ENCODE data around the gene FOXP1.

Gene FOXP1

DNA sequence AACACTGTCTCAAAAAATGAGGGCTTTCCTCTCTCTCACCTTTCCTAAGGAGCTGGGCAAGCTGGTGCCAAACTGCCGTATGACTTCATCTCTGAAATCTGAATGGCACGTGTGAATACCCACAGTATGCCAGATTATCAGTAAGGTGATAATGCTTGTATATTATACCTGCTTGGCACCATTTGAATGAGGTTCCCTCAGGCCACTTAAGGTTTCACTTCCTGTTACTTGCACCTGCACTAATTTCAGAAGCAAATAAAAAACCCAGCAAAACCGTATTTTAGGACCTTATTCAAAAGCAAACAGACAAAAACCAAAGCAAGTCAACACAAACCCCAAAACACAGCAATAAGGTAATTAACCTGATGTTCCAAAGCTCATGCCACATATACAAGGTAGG is 19.7 kb downstream of the FOXP1 start:
- no peak for DNase-seq (ENCODE audit: low read depth)

DNA sequence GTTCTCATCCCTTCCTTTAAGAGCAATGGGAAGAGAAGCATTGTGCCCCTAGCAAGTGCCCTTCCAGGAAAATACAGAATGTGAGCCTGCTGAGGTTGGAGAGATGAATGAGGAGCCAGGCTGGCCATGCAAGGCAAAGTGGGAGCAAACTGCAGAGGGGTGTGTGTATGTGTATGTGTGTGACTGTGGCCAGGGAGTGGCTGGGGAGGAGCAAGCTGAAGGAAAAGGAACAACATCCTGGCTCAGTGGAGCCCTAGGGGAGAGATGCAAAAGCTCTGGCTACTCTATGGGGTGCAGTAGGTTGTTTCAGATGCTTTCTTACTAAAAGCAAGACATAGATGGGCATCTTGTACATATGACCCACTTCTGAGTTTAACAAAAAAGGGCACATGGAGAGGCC is 20.6 kb downstream of the FOXP1 start:
- DNase-seq (ENCODE audit: low read depth): no peak

DNA sequence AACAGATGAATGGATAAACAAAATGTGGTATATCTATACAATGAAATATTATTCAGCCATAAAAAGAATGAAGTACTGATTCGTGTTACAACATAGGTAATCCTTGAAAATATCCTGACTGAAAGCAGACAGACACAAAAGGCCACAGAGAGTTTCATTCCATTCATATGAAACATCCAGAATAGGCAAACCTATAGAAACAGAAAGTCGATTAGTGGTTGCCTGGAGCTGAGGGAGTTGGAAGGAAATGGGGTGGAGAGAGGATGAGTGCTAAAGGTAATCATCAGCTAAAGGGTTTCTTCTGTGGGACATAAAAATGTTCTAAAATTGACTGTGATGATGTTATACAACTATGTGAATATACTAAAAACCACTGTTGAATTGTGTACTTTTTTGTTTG is 22.9 kb downstream of the FOXP1 start:
- no peak for DNase-seq (ENCODE audit: low read depth)

DNA sequence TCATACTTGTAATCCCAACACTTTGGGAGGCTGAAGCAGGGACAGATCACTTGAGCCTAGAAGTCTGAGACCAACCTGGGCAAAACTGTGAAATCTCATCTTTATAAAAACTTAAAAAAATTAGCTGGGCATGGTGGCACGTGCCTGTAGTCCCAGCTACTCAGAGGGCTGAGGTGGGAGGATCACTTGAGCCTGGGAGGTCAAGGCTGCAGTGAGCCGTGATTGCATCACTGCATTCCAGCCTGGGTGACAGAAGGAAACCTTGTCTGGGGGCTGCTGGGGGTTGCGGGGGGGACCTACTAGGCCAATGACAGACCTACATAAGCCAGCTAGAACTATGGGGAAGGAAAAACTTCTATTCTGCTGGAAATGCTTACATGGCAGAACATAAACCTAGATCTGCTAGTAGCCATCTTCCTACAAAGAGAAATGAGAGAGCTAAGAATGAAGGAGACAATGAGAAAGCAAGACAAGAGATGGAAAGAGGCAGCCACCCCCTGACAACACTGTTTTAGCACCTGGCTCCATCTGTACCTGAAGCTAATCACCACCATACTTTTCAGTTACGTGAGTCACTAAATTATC is 23.9 kb downstream of the FOXP1 start:
- DNase-seq (ENCODE audit: low read depth): no peak

DNA sequence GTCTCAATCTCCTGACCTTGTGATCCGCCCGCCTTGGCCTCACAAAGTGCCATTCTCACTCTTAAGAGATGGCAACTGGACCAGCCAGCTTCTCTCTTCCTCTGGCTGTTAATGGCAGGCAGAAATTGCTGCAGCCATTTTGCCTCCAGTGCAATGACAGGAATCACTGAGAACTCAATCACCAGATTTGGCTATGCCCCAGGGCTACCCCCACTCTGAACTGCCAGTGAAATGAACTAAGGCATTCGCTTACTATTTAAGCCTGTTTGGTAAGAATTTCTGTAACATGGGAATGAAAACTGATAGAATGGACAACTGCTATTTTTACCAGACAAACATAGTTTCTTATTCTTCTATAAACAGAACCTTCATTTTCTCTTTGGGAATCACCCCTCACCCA is 24.5 kb downstream of the FOXP1 start:
- no peak for DNase-seq (ENCODE audit: low read depth)

DNA sequence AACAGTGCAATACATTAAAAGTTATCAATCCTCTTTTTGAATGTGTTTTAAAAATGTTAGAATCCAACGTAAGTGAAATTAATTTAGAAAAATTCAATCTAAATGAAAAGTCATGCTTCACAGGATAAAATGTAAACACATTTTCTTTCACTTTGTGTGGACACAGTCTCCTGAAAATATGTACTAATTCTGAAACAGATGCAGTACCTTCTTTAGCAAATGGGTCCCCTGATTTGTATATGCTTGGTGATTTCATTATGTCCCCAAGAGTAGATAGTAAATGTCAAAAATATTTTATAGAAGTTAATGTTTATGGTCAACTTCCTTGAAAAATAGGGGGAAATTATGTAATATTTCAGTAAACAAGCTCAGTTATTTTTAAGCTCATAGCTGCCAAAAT is 28.9 kb downstream of the FOXP1 start:
- DNase-seq (ENCODE audit: low read depth): no peak

DNA sequence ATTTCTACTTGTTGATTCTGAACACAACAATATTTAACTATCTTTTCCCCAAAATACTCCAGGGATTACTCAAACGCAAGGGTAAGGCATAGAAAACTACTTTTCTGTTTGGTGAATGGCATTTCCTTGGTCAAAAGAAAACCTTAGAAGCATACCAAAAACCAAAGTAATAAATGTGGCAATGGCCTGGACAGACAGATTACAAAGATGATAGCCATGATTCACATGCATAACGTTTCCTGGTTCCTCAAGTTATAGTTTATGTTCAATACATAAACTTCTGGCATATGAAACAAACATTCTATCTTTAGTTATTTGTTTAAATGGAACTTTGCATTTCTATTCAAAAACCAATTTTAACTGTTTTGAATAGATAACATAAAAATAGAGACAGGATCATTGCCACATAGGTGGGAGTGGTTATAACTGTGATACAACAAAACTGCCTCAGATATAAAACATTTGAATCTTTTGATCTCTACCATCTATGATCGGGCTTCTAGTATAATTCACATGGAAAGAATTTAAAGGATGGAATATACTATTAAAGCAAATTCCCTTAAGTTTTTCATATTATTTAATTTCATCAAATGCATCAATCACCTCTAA is 32.1 kb downstream of the FOXP1 start:
- DNase-seq (ENCODE audit: low read depth): peak; percentile 51

DNA sequence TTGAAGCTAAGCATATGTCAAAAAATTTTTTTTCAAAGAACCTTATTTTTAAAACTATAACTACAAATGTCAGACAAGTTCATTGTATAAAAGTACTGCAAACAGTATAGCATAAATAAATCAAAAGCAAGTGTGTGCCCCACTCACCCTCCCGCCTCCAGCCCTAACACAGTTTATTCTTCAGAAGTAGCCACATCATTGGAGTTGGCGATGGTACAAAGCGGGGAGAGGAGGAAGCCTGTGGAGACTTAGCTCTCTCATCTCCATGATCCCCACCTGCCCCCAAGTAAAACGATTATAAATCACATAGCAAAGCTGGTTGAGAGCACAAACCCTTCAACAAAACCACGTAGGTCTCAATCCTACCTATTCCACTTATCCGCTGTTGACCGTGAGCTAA is 33.6 kb downstream of the FOXP1 start:
- no peak for DNase-seq (ENCODE audit: low read depth)

DNA sequence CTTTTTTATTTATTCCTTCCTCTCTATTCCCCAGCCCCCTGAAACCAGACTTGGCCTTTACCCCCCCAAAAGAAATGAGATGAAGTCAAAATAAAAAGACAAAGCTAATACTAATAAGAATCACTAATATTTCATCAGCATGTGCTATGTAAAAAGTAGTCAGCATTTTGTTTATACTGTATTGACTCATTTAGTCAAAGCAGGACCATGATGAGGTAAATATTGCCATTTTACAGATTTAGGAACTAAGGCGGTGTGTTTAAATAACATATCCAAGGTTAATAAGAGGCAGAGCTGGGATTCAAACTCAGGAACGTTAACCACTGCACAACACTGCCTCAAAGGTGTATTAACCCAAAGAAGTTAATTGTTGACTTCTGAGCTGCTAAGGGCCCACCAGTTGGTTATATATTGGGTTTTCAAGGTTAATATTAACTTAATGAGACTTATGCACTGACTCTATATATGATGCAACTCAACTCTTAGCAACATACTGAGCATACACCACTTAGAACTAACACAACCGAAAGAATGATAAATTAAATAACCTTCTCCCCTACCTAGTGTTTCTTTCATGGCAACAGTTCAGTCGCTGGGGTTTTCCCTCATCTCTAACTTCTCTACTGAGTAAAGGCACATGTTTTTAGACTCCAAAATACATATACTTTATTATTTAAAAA is 34.7 kb downstream of the FOXP1 start:
- DNase-seq (ENCODE audit: low read depth): no peak

DNA sequence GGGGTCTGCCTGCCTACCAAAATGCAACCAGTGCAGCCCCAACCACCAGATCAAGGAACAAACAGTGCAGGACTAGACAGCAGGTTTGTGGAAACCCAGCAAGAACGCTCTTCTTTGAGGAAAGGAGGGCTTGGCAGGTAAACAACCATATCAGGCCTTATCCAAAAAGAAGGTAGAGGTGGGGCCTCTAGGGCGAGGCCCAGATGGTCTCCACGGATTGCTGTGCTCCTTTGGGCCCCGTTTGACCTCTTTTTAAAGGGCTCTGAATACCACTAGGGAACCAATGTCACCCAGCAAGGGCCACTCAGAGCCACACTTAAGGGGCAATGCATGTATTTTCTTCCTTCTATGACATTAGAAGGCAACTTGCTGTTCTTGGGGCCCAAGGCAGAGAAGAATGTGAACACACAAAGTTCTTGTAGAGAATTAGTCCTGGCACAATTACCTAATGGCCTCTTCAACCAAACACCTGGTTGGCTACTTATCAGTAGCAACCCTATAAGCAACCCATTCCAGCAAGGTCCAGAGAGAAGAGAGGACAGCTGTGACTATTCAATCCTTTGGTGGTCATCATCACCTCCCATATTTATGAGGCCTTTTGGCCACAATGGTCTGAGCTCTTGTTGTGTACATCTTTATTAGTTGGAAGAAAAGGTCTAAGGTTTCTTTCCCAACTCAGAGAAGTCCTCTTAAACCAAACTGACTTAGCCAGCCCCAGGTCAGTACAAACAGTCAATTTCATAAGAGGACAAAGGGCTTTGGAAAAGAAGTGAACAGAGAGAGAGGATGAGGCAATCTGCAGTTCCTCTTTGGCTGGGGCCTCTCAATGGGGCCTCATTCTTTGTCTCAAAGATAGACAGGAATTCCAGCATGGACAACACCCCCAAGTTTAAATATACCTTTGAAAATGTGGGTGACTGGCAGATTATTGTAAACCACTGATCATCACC is 36.0 kb downstream of the FOXP1 start:
- no peak for DNase-seq (ENCODE audit: low read depth)

DNA sequence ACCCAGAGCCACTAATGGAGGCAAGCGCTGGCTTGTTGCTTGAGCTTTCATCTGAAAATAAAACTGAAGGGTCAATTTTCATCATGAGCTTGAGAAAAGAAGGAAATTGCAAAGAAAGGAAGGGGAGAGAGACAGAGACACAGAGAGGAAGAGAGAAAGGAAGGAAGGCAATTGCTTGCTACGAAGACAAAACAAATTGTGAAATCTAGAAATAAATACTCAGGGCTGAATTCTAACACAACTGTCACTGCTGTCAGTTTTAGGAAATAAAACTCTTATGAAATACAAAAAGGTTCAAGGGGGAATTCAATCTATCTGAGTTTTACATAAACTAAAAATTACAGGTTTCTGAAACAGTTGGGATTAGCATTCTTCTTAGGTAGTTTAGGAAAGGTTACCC is 36.7 kb downstream of the FOXP1 start:
- DNase-seq (ENCODE audit: low read depth): no peak

DNA sequence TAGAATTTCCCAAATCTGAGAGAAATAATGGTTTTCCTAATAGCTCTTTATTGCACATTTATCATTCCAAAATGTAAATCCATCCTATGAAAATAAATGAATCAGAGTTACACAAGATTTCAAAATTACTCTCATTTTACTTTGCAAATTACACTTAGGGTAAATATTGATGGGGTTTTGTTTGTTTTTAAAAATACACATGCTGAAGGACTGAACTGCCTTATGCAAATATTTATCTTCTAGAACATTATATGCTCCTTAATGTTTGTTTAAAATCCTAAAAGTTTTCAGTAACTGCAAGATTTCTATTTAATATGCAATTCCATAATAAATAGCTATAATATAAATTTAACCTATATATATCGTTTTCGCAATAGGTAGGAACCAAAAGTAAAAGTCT is 38.2 kb downstream of the FOXP1 start:
- no peak for DNase-seq (ENCODE audit: low read depth)

DNA sequence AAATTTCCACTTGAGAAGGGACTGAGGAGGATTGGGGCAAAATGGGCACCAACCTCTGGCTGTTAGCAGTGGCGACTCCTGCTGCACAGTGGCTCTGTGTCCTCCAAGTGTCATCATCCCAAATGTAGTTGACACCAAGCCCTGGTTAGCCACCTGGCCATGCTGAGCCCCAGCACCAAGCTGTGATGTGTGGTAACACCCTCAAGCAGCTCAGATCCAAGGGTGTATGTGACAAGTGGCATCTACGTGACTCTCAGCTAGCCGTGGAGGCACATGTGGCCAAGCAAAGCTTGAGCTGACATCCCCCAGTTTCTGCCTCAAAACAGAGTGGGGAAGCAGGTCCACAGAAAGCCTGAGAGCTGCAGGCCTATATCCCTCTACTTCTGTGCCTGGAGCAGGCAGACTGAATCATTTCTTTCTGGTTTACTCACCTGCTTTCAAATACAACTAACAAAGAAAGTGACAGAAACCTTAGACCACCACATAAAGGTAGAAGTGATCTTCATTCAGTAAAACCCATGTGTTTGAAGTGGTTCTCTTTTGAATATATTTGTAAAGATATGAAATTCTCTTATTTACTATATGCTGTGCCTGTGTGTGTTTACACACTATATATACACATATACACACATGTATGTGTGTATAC is 40.0 kb downstream of the FOXP1 start:
- no peak for DNase-seq (ENCODE audit: low read depth)

DNA sequence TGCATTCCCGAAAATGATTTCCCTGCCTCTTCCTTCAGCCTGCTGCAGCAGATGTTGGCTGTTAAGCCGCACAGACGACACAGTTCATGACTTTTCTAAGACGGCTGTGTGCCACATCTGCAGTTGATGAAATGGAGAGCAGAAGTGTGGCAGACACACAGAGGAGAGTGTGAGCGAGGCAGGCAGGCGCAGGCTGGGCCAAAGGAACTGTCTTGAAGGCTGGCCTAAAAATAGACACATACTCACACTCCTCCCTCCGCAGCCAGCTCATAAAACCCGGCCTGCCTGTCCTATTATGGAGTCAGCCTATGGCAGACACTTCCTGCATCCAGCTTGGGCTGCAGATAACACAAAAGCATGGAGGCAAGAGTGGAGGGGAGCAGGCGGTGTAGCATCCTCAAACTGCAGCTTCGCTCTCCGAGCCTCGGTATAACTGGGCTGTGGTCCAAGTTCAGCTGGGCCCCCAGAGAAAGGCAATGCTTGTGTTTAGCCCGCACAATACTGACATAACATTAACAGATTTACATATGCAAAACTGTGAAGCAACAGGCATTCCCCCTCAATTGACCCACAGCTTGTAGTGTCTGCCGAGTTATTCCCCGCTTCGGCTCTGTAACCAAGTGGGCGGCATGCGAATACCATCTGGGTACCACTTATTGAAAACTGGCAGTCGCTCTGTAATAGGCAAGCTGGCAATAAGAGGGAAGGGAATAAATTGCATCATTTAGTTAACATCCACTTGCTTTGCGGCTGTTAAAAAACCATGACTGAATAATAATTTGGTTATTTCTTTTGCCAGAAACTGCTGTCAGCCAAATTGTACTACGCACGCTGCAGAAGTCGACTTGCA is 40.8 kb downstream of the FOXP1 start:
- peak; percentile 83 for DNase-seq (ENCODE audit: low read depth)

DNA sequence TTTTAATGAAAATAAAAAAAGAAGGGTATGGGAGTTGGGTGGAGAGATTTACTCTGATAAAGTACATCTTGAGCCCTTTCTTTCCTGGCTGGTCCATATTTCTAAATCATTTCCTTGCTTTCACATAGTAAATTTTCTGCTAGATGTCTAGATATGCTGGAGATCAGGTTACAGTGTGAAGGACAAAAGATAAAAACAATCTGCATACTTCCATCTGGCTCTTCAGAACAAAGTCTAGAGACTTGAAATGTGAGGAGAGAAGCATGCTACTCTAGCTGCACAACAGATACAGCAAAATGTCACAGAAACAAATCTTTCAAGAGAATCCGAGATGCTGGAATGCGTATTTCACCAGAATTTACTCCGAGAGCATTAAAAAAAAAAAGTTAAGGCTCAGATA is 42.2 kb downstream of the FOXP1 start:
- no peak for DNase-seq (ENCODE audit: low read depth)

DNA sequence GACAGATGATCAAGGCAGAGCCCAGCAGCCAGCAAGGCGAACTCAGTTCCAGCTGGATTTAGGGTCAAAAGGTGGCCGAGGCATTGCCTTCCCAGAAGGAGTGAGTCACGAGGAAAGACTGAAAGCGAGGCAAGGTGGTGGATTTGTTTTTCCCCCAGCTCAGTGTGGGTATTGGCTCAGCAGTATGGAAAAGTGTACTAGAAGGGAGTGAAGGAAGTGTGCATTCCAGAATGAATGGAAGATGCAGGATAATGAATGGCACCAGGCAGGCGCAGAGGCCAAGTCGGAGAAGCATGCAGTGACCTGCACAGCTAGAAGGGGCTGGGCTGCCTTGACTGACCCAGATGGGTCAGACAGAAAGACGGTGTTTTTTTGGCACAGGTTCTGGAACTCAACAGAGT is 46.3 kb downstream of the FOXP1 start:
- peak; percentile 89 for DNase-seq (ENCODE audit: low read depth)

DNA sequence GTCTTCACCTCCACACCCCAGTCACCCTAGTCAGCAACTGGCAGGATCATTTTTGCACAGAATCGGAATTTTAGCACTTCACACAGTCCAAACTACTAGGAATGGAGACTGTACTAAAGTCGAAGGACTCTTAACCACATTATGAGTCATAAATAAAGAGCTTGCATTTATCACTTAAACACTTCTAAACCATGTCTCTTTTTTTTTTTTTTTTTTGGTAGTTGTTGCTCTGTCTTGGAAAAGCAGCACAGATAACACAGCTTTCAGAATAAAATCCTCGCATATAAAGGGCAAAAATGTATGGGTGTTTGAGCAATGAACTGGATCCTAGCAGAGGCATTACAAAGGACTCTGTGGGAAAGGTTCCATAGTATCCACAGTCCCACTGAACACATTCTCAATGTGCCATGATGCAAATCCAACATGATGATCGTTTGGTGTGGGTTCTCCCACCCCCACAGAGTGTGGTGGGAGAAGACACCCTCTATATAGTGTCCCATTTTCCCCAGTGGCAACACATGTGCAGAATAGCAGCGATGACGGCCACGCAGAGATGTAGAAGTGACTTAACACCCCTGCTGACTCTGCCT is 47.1 kb downstream of the FOXP1 start:
- DNase-seq (ENCODE audit: low read depth): peak; percentile 59

DNA sequence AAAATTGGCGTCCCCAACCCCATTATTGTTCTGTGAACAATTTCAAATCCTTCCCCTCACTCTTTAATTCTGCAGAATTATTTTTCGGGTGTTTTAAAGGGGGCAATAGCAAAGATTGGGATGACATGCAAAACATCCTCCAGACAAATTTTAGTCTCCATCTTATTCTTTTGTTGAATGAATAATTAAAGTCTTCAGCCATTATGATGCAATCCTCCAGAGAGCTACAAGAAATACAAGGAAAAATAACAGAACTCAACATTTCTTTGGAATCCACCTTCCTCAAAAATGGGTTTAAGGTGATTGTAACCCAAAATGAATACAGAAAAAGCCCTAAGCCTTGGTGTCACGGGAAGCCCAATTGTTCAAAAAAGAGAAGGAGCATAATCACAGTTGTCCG is 49.9 kb downstream of the FOXP1 start:
- no peak for DNase-seq (ENCODE audit: low read depth)

DNA sequence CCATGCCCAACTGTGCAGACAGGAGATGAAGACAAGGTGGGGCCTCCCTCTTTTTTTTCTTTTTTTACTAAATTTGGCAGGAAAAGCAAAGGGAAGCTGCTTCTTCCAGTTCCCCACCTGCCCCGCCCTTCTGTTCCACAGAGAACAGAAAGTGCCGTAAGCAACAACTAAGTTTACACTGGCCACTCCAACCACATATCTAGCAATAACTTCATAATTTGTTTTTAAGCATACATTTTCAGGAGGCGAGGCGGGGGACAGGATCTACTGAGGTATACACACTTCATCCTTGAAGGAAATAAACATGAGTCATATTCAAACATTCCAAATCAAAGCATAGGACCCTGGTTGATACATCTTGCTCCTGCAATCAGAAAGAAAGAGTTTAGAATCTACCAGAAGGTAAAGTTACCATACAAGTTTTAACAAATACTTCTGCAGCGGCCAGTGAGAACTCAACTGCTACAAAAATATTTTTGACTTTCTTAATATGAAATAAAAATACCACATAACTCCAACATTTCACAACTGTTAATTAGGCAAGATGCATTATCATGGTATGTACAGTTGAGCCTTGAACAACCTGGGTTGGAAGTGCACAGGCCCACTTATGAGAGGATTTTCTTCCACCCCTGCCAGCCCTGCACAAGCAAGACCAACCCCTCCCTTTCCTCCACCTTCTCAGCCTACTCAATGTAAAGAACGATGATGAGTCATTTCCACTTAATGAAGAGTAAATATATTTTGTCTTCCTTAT is 50.7 kb downstream of the FOXP1 start:
- DNase-seq (ENCODE audit: low read depth): no peak

DNA sequence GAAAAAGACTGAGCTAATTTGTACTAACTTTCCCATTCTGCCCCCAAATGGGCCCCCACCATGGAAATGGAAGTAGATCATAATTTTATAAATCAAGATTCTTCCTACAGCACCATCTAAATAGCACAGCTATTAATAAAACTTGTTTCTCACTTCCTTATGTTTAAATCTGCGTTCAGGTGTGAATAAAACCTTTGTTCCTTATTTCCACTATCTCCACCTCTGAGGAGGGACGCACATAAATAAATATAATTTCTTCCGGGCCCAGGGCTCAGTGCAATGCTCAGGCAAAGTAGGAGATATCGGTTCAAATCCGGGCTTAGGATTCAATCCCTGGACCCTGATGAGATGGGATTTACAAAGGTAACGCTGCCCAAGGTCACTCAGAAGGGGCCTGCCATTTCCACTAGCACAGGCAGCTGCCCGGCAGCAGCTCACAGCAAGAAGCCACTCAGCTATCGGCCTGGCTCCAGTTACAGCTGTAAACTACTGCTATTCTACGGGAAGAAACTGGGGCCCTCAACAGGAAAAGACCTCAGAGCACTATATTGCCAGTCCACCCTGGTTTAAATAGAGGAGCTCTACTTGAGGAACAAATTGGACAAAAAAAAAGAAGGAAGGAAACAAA is 52.5 kb downstream of the FOXP1 start:
- no peak for DNase-seq (ENCODE audit: low read depth)
